HG02798 (cell line): Measurements from ENCODE around the gene ATP8A2.

Experiments
- ATAC-seq: cut with Tn5 transposase; IDR thresholded peaks from one replicate; pipeline ENCODE4 v1.9.1; 2021; ENCODE audit warnings: mild to moderate bottlenecking; ENCODE audit not compliant: unreplicated experiment, poor library complexity

Gene ATP8A2

DNA sequence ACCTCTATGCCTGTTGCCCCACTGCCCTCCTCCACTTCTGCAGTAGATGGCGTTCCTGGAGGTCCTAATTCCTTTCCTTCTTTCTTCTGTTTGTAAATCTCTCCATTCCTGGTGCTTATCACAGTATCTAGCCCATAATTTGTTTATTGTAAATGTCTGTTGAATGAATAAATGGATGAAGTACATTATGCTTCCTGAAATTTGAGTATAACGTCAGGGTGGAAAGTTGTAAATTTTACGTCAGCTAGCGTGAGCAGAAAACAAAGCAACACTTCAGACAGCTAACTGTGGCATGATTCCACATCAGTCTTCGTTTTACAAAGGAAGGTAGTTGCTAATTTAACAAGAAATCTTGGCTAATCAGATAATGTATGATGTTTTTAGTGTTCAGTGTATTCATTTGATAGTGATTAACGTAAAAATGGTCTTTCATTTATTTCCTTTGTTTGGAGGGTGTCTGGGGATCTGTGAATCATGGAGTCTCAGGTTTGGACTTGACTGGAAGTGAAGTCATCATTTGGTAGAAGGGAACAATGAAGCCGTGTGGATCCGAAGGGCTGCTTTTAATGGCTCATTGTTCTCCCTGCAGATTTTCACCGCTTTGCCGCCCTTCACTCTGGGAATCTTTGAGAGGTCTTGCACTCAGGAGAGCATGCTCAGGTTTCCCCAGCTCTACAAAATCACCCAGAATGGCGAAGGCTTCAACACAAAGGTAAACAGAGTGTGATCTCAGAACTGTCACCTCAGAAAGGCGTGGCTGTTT lies 465.0 kb downstream of the ATP8A2 start:
- no peak for ATAC-seq

DNA sequence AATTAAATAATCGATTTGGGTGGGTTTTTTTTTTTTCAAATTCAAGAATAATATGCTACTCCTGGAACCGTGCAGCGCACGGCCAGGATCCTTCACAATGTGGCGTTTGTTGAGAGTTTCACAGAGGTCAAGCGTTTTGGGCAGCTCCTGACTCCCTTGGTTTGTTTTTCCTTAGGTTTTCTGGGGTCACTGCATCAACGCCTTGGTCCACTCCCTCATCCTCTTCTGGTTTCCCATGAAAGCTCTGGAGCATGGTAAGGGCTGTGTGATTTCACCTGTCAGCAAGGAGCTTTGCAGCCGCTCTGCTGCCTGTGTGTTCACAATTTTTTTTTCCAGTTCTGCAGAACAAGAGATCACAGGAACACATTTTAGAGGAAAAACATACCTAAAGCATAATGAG lies 467.6 kb downstream of the ATP8A2 start:
- ATAC-seq, result no peak

DNA sequence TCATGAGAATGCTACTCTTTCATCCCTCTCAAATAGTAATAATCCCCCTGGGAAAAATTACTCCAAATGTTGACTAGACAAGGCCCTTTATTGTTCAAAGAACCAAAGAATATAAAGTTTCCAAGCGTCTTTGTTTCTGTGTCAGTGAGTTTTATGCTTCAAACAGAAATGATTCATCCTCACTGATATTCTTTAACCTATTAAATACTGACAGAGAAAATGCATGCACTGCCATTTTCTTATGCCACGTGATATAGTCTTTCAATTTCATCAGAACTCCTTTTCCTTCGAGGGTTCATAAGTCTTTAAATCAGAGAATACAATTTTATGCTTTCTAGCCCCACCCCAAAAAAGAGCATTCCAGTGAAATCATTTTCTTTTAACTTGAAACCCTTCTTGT lies 468.5 kb downstream of the ATP8A2 start:
- no peak for ATAC-seq

DNA sequence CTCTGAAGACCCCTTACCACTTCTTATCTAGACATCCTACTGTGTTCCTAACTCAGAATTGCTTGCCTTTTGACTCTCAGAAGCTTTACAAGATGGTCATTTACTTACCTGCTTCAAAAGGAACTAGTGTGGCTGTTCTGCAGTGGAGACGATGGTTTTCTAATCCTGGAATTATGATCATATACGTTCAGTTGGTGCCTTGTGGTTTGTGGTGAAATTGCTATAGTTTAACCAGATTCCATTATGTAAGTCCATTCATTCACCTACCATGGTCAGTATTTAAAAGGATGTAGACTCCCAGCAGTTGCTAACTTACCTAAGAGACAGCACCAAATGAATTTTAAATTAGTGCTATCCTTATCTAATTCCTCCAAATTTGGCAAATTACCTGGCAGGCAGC lies 469.2 kb downstream of the ATP8A2 start:
- ATAC-seq, result no peak

DNA sequence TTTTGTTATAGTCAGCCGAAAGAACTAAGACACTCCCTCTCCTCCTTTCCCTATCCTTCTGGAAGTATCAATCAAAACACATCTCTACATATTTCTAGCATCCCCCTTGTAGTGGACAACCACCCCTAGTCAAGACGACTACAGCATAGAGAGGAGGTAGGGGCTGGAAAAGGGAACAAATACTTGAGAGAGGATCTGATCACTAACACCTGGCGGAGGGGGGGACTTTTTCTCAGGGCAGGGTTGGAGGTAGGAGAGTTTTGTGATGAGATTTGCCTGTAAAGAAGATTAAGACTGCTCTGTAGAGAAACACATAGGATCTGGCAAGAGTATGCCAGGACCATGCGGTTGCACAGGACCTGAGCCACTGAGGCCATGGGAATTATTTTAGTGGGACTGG lies 471.9 kb downstream of the ATP8A2 start:
- ATAC-seq, result no peak

DNA sequence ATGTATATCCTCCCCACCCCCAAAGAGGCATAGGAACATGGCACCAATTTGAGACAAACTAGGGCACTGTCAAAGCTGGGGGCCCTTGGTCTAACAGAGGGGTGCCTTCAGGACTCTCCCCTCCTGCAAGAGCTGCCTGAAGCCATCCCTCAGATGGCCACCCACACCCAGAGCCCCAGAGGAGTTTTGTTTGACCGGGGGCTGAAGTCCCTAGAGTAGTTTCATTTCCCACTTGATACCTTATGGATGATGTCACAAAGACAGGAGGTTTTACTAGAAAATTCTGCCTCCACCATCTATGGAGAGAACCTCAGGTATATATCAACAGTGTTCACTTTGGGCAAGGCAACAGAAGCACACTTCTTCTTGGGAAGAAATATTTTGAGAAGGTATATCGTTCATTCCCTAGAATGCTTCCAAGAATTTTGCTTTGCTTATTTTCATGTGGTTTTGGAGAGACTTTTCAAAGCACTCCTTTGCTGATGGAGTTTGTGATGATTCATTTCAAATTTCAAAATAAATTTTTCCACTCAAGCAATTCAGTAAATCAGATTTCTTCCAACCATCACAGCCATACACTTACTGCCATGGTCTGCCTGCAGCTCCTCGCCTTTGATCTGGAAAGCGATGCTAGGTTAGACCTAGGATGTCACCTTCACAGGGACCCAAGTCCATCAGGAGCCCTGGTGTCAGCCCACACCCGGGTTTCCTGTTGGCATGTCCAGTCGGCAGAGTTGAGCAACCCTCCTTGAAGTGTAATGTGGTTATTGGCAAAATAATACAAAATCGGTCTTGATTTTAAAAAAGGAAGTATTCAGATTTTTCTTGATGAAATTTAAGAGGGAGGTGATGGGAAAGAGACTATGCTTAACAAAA lies 473.0 kb downstream of the ATP8A2 start:
- ATAC-seq, result no peak

DNA sequence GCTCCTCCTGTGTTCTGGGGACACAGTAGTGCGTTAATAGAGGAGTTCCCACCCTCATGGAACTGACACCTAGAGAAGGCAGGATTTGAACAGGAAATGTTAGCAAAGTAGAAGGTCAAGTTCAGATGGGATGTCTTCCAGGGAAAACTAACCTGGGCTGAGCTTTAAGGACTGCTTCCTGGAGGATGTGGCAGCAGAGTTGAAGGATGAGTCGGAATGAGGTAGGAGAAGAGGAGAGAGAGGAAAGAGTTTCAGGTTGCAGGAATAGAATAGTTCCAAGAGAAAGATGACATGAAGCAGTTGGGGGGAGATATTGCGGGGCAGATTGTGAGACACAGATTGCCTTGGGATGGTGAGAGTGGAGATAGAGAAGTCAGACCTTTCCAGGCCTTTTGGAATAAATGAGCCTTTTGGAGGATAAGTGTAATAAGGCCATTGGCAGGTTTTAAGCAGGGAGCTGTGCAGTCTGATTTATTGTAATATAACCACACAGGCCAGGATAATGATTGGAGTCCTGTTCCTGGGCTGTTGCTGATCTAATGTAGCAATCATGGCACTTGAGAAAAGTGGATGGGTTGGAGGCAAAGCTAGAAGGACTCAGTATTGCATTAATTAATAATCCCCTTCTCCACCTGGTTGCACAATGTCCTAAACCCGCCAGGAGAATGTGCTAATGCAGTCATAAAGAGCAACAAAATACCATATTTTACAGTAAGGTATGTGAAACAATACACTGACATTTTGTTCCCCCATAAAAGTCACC lies 474.6 kb downstream of the ATP8A2 start:
- no peak for ATAC-seq

DNA sequence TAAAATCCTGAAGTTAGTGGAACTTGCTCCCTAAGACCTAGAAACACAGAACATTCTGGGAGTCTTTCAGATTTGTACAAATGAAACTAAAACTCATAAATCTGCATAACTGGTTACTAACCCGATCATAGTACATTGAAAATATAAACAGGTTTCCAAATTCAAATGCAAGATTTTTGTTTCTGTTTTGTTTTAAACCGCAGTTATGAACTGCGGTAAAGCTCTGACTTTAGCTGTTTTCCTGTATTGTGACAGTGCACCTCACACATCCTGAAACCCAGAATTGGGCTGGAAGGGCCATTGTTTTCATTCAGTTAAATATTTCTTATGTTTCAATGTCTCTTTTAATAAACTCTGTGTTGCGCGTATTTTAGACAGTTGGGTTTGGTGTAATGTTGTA lies 475.4 kb downstream of the ATP8A2 start:
- ATAC-seq, result peak; percentile 79

DNA sequence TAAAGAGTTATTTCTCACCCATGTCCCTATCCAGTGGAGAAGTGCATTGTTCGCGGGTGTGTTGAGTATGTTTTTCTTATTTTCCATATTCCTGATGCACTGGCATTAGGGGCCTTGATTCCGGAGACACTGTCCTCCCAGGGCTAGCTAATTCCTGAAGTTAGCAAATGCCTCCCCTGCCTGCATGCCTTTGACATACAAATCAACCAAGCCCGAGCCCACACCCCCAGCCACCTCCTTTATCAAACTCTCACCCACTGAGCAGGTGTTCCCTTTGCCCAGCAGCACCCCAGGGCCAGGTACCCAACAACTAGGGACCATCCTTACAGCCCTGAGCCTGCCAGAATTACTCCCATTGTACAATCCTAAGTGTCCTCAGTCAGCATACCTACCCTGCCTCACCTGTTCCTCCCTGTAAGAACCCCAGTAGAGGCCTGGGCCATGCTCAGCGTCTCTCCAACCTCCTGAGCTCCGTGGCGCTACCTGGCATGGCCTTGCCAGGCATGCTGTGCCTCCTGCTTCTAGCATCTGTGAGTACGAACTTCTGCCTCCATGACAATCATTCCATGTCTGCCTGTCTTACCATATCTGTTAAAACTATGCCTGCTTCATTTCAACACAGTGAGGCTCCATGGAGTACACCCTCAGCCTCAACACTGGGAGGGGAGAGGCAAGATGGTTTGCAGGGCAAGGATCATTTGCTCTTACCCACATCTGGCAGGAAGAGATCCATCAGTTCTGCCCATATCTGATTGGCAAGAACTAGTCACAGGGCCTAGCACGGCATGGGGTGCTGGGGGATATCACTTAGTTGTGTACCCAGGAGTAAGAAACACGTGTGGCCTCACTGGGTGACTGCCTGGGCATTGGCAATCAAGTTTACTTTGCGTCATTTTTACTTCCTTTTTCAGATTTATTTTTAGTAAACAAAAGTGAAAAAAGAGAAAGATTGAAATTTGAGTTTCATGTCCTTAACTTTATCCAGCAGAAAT lies 476.2 kb downstream of the ATP8A2 start:
- ATAC-seq, result no peak

DNA sequence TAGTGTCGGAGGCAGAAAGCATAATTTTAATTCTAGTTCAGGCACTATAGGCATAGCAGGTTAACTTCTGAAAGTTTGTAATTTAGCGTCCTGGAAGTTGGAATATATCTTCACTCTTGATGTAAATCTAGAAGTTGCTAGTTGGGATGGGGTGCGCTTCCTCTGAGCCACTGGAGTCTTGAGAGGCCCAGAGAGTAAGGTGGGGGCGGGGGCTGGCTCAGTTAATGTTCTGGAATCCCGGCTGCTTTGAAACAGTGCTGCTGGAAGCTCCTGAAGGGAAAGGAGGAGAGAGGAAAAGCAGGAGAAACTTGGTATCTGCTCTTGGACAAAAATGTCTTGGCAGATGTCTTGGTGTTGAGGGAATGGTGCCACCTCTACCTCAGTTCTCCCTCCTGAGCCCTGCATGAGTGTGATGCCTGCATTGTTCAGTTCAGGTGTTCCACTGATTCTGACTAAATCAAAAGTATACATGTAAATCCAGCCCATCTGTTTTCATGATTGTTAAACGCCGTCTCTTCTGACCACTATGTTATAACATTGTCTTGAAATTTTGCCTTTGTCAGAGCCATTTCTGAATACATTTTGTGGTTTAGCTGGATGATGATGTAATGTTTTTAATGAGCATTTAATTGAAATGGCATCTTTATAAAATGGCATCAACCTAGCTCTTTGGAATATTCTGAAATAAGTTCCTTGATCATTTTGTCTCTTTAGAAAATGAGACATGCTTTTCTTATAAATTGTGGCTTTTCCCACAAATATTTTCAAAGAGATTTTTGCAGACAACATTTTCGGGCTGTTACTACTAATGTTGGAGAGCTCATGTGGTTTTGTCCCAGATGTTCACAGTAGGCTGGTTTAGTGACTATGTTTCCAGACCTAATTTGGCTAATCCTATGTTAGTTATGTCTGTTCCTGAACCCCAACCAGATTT lies 477.3 kb downstream of the ATP8A2 start:
- no peak for ATAC-seq

DNA sequence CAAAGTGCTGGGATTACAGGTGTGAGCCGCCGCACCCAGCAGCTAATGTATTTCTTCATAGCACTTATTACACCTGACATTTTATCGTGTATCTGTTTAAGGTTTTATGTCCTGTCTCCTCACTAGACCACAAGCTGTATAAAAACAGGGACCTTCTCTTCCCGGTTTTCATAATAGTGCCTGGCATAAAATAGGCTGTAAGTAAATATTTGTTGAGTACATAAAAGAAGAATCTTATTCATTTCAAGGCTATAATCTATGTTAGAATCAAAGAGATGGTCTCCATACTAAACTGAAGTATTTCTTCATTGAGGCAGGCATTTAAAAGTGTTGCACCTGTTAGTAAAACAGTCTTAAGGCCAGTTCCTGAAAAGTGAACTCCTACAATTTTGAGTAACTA lies 486.1 kb downstream of the ATP8A2 start:
- ATAC-seq, result no peak

DNA sequence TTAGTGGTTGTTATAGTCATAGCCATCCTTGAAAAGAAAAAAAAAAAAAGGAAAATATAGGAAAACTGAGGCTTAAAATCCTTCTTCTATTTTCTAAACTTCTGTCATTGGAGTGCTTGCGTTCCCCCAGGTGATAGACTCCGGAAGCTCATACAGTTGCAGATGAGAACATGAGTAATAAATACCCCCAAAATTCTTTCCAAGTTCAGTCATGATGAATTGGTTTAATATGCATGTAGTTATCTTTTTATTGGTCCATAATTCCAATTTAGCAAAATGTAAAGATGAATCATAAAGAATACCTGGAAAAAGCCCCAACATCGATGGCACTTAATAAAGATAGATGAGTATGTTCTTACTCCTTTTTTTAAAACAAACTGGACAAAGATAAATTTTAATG lies 487.8 kb downstream of the ATP8A2 start:
- no peak for ATAC-seq

DNA sequence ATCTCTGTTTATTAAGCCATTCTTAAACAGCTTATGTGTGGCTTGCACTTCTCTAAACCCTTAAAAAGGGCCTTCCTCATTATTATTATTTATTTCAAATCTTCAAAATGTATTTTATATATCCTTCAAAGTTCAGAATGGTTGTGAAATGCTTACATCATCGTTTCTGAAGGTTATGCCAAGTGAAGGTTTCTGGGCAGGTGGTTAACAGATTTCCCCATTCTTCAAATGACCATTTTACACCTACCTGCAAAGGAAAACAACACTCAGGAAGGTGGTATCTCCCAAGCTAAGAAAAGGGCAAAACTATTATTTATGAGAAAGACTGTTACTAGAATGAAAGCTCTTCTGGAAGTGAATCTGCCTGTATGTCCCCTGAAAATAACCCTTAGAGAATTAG lies 488.5 kb downstream of the ATP8A2 start:
- ATAC-seq, result no peak

DNA sequence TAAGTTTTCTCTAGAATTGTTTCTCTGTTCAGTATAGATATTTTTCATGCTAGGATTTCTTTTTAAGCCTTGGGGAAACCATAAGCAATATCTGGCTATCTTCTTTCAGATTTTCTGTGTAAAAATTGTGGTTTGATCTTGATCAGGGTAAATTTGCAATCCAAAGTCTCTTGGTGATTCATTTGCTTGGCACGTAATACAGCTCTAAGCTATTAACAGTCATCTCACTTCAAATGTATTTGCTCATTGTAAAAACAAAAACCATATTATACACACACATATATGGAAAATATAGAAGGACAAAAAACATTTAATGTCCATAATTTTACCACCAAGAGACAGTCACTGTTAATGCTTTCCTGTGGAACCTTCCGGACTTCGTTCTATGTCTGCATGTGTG lies 489.1 kb downstream of the ATP8A2 start:
- ATAC-seq, result no peak

DNA sequence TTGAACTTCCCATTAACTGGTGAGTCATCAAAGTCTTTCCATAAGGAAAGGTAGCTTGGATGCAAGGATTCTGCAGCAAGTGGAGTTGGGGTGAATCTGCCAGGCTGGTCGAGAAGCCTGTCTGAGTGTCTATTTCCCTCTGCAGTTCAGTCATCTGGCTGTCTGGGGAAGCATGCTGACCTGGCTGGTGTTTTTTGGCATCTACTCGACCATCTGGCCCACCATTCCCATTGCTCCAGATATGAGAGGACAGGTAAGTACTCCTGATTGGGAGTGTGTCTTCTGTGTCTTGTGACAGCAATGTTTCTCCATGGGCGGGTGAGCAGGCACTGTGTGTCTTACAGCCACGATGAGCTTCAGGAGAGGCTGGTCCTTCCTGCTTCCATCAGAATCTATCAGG lies 490.4 kb downstream of the ATP8A2 start:
- ATAC-seq, result no peak

DNA sequence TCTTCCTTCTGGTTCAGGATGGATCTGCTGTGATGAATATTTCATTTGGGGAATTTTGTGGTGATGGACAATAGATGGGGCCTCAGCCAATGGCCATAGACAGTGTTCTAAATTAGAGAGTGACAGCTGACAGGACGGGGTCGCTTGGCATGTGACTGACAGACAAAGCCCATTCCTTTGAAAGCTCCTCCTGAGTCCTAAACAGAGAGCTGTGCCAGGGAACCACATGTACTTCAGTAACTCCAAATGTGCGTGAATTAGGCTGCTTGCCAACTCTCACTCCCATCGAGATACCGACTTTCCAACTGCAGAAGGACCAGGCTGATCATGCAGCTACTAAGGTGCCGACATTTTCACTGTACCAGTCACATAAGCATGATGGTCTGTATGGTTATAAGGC lies 492.3 kb downstream of the ATP8A2 start:
- no peak for ATAC-seq

DNA sequence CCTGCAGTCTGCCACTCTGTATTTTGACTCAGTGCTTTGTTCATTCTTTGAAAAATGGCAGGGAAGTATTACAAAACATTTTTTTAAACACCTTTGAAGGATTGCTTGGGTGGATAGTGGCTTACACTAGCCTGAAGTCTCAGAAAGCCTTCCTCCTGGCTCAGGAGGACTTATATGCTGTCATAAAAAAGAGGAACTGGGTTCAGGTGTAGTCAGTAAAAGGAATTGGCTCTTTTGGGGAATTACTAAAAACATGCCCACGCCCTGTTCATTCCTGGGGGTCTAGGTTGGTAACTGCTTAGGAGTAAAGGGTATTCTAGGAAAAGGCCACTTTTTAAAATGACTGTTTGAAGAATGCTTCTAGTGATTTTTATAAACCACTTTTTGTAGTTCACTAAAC lies 493.2 kb downstream of the ATP8A2 start:
- no peak for ATAC-seq

DNA sequence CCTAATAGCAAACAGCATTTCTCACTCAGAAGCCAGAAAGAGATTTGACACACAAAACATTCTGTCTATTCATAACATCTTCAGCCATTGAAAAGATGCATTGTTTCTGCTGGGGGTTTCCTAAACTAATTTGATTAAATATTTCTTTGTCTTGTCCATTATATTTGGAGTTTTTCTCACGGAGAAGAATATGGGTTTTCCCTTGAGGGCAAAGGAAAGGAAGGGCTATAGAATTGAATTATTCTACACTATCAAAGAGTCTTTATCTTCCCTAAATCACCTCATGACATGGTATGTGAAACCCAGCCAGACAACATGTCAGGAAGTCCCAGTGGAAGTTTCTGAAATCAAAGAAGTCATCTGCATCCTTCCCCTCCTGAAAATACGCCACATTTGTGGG lies 493.6 kb downstream of the ATP8A2 start:
- no peak for ATAC-seq

DNA sequence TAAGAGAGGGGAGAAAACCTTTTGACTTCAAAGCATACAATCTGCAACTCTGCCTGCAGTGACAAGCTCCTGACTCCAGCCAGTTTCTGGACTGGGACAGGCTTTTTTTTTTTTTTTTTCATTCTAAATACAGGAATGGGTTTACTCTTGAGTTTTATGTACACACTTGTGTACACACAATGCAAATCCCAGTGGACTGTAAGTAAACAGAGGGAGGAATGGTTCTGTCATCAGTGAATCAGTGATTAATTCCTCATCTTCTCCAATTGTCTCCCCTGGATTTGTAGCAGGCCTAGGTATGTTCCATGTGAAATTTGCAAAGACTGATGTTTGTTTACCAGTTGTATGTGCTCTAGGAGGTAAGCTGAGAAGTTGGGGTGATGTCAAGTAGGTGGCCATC lies 495.3 kb downstream of the ATP8A2 start:
- no peak for ATAC-seq
